DMS 273 treated with DMSO at 0.1 percent for 48 hours (cell line): ENCODE results near the gene RNF169.
"Not testable (repeated sequence)": the region's sequence is repeated elsewhere in the genome, so short reads cannot be mapped to it uniquely, and the experiment has no call there.

Experiments
- DNase-seq: peaks from one replicate; lab custom pipeline; 2025; lab: John Stamatoyannopoulos, UW

RNF169 gene

DNA sequence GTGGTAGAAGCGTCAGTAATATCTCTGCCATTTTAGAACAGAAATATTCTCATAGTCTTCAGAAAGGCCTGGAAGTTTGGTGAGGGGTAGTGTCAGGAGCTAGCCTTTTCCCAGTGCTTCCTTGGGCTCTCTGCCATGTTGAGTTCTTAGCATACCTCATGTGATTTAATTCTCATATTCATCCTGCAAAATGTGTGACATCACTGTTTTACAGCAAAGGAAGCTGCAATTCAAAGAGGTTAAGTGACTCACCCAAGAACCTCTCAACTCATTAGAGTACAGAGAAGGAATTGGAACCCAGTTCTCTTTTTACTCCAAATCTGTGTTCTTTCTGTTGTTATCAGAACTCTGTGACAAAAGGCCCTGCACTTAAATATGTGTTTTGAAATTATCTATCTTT is 72.1 kb downstream of the RNF169 start:
- DNase-seq: no peak

- DNase-seq: no peak
Observed at GRCh38 chr11:74822170-74822569, 73.5 kb downstream of the RNF169 start.

DNA sequence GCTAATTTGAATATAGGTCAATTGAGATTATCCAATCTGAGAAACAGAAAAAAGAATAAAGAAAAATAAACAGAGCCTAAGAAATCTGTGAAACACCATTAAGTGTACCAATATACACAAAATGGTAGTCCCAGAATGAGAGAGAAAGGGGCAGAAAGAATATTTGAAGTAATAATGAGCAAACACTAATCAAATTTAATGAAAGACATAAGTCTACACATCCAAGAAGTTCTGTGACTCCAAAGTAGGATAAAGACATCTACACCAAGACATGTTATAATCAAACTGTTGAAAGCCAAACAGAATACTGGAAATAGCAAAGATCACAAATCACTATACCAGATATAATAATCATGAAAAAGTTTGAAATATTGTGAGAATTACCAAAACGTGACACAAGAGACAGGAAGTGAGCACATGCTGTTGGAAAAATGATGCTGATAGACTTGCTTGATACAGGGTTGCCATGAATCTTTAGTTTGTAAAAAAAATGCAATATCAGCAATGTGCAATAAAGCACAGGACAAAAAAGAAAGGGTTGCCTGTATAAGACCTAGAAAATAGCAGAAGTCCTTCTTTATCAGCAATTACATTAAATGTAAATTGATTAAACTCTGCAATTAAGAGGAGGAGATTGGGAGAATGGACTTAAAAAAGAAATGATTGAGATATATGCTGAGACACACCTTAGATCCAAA is 75.8 kb downstream of the RNF169 start:
- no peak for DNase-seq

DNA sequence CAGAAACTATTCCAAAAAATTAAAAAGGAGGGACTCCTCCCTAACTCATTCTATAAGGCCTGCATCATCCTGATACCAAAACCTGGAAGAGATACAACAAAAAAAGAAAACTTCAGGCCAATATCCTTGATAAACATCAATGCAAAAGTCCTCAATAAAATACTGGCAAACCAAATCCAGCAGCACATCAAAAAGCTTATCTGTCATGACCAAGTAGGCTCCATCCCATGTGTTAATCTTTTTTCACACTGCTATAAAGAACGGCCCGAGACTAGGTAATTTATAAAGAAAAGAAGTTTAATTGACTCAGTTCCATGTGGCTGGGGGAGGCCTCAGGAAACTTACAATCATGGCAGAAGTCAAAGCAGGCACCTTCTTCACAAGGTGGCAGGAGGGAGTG is 76.9 kb downstream of the RNF169 start:
- DNase-seq: not testable (repeated sequence)

- no peak for DNase-seq
Observed at GRCh38 chr11:74826901-74827300, 78.3 kb downstream of the RNF169 start.

GRCh38 chr11:74837191-74837590 is 88.5 kb downstream of the RNF169 start:
- no peak for DNase-seq

GRCh38 chr11:74838188-74838587 is 89.5 kb downstream of the RNF169 start:
- DNase-seq: no peak

GRCh38 chr11:74839446-74839845 is 90.8 kb downstream of the RNF169 start:
- DNase-seq: no peak

- no peak for DNase-seq
Observed at GRCh38 chr11:74839971-74840370, 91.3 kb downstream of the RNF169 start.

DNA sequence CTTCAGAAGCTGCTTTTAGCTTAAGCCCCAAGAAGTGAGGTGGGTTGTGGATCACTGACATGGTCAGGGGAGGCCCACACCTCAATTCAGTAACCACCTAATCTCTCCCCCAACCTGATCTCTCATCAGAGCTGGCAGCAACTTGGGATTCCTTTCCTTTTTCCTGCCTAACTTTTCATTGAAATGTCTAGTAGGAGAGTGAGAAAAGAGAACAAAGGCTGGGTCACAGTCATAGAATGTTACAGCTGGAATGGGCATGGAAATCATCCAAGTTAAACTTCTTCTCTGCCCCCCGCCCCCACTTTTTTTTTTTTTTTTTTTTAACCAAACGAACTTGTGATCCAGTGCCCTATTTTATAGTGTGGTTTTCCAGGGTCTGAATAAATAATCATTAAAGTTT is 91.8 kb downstream of the RNF169 start:
- DNase-seq: no peak

GRCh38 chr11:74842967-74843366 is 94.3 kb downstream of the RNF169 start:
- no peak for DNase-seq

DNA sequence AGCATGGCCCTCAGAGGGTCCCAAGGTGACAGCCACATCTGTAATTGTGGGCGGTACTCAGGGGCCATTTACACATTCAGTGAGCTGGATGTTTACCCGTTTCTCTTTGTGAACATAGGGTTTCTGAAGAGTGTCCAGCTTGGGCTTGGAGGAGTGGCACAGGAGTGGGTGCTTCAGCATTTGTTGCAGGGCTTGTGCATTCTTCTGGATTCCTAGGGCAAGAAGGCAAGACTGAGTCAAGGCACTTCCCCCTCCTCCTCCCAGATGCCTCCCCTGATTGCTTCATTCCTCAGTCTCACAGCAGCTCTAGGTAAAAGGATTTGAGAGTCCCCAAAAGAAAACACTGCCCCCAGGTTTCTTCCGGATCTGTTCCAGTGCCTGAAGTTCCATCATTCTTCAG is 95.4 kb downstream of the RNF169 start:
- no peak for DNase-seq

GRCh38 chr11:74844865-74845264 is 96.2 kb downstream of the RNF169 start:
- DNase-seq: no peak

DNA sequence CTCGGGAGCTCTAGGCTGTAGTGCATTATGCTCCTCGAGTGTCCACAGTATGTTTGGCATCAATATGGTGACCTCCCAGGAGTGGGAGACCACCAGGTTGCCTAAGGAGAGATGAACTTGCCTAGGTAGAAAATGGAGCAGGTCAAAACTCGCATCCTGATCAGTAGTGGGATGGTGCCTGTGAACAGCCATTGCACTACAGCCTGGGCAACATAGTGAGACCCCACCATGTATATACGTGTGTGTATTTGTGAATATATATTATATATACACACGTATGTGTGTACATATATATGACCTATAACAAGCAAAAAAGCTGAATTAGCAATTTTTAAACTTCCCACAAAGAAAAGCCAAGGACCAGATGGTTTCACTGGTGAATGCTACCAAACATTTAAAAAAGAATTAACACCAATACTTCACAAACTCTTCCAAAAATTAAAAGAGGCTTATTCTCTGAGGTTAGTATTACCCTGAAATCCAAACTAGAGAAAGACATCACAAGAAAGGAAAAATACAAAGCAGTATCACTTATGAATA is 97.4 kb downstream of the RNF169 start:
- no peak for DNase-seq

- DNase-seq: no peak
Observed at GRCh38 chr11:74846770-74847169, 98.1 kb downstream of the RNF169 start.

GRCh38 chr11:74847395-74847794 is 98.7 kb downstream of the RNF169 start:
- DNase-seq: no peak

DNA sequence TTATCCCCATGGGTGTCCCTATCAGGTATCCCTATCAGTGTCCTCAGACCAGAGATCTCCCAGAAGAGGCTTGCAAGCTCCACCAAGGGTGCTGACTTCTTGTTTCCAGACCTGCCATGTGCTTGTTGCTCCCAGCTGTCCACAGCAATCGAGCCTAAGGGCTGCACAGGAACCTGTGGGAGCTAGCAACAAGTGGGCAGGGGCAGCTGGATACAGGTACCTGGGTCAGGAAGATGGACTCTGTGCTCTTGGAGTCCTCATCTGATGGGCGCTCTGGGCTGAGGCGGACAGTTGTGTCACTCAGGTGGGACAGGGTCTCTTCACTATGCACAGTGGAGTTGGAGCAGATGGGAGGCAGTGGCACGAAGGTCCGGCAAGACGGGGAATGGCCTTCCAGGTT is 99.2 kb downstream of the RNF169 start:
- no peak for DNase-seq

GRCh38 chr11:74849525-74850391 is 101.1 kb downstream of the RNF169 start:
- no peak for DNase-seq

DNA sequence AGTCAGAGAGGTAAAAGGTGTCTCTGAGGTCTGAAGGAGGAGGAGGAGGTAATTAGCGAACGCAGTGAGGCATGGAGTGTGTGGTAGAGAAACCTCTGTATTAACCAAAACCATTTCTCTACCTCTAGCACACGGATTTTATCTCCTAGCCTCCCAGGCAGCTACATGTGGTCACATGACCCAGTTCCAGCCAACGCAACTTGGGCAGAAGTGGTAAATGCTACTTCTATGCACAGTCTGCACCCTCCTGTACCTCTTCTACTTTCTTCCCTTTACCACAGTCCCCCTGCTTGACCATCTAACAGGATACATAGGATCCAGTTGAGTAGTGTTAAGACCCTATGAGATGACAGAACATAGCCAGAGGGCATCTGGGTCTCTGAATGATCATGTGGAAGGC is 104.6 kb downstream of the RNF169 start:
- no peak for DNase-seq

DNA sequence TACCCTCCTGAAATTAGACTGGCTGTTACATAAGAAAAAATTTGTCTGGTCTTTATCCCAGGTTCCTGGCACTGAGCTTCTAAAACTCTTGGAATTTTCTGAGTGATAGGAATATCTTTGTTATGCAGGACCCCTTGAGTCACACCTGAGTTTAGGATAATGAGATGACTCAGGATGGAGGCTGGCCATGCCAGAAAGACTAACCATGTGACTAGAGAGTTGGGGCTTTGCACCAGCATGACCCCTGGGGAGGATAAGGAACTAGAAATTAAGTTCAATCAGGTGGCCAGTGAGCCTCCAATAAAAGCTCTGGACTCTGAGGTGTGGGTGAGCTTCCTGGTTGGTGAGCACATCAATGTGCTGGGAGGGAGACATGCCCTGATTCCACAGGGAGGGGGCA is 112.1 kb downstream of the RNF169 start:
- DNase-seq: no peak

DNA sequence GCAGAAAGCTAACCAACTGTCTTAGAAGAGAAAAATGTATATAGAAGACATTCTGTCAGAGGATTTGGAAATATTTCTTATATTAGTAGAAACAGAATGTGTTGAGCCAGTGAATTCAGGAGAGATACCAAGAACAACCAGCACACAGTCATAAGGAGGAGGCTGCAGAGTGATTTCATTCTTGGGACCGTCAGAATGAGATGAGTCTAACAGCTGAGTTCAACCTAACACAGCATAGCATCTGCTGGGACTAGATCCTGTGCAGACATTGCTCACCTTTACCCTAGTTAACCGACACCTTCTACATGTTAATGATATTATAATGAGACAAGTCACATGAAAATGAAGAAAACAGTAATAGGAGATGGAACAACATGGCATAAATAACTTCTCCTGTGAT is 114.8 kb downstream of the RNF169 start:
- no peak for DNase-seq

DNA sequence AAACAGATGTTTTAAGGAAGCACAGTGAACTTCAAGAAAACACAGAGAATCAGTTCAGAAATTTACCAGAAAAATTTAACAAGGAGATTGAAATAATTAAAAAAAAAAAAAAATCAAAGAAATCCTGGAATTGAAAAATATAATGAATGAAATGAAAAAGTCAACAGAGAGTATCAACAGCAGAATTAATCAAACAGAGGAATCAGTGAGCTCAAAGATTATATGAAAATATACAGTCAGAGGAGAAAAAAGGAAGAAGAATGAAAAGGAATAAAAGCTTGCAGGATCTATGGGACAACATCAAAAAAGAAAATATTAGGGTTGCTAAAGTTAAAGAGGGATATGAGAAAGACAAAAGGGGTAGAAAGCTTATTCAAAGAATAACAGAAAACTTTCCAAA is 117.9 kb downstream of the RNF169 start:
- DNase-seq: no peak

DNA sequence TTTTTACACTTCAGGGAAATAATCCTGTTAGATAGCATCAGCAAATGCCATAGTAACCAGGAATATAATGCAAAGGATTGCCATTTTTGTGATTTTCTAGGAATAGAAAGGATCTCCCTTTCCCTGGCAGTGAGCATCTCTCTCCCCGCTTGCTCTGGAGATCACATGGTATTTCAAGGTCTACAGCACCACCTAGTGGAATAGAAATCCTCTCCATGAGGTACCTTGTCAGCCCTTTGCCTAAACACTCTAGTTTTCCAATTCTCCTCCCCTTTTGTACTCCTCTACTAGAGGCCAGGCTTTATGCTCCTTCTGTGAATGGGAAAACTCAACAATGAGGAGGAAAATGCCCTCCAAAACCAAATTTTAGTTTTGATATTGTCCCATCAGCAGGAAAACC is 121.8 kb downstream of the RNF169 start:
- no peak for DNase-seq
